Measurements from ENCODE around the gene NUCB2. TPM values are rescaled to one million over a fixed set of nuclear protein-coding genes. Genes with fewer than 3 reads are reported as not detected.

The NUCB2 gene
- total RNA-seq, 1 donor from 2014 or later = 52.8 TPM

DNA sequence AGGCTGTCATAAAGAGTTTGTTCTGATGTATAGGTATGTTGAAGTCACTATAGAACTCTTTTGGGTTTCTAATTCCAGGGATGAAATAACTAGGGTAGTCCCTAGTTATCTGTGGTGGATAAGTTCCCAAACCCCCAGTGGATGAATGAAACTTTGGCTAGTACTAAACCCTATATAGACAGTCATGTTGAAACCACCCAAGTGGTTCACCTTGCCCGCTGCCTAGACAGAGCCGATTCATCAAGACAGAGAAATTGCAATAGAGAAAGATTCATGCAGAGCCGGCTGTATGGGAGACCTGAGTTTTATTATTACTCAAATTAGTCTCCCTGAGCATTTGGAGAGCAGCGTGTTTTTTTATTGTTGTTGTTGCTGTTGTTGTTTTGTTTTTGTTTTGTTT is 23.8 kb upstream of the NUCB2 start:
- DNase-seq (ENCODE audit: low spot score, unreplicated experiment) = no peak
- peaks cover 4% of the 10 kb centered on the region for H3K4me1 Mint-ChIP-seq (ENCODE audit: low read depth)
- no peak overlapping the region for H3K27ac Mint-ChIP-seq
- H3K9me3 Mint-ChIP-seq (ENCODE audit: low read depth) = no peaks in the 10 kb centered on the region
- TF ChIP-seq CTCF (IDR thresholded peaks at IDR 0.05; ENCODE audit: unreplicated experiment) = no peak
- H3K4me3 Mint-ChIP-seq (ENCODE audit: low read depth) = no peak overlapping the region
- no peaks in the 10 kb centered on the region for H3K27me3 Mint-ChIP-seq
- H3K36me3 Mint-ChIP-seq (ENCODE audit: insufficient read depth) = no peaks in the 10 kb centered on the region

GRCh38 chr11:17256512-17256911 is 20.0 kb upstream of the NUCB2 start:
- DNase-seq (ENCODE audit: low spot score, unreplicated experiment) = no peak
- no peak for TF ChIP-seq CTCF (IDR thresholded peaks at IDR 0.05; ENCODE audit: unreplicated experiment)
- H3K27ac Mint-ChIP-seq = no peak overlapping the region
- H3K27me3 Mint-ChIP-seq = no peaks in the 10 kb centered on the region
- no peaks in the 10 kb centered on the region for H3K36me3 Mint-ChIP-seq (ENCODE audit: insufficient read depth)
- H3K4me3 Mint-ChIP-seq (ENCODE audit: low read depth) = no peak overlapping the region
- H3K4me1 Mint-ChIP-seq (ENCODE audit: low read depth) = peaks cover 8% of the 10 kb centered on the region
- H3K9me3 Mint-ChIP-seq (ENCODE audit: low read depth) = no peaks in the 10 kb centered on the region

GRCh38 chr11:17257196-17257595 is 19.3 kb upstream of the NUCB2 start:
- H3K4me1 Mint-ChIP-seq (ENCODE audit: low read depth) = peaks cover 8% of the 10 kb centered on the region
- H3K4me3 Mint-ChIP-seq (ENCODE audit: low read depth) = no peak overlapping the region
- no peak for TF ChIP-seq CTCF (IDR thresholded peaks at IDR 0.05; ENCODE audit: unreplicated experiment)
- no peak for DNase-seq (ENCODE audit: low spot score, unreplicated experiment)
- no peaks in the 10 kb centered on the region for H3K36me3 Mint-ChIP-seq (ENCODE audit: insufficient read depth)
- no peaks in the 10 kb centered on the region for H3K9me3 Mint-ChIP-seq (ENCODE audit: low read depth)
- H3K27me3 Mint-ChIP-seq = no peaks in the 10 kb centered on the region
- no peak overlapping the region for H3K27ac Mint-ChIP-seq

GRCh38 chr11:17258670-17259069 is 17.9 kb upstream of the NUCB2 start:
- Mint-ChIP-seq H3K4me3 (ENCODE audit: low read depth) (no peak overlapping the region), H3K27me3 (peaks cover under 1% of the 10 kb centered on the region), H3K4me1 (ENCODE audit: low read depth) (peaks cover 4% of the 10 kb centered on the region), H3K9me3 (ENCODE audit: low read depth) (no peaks in the 10 kb centered on the region), H3K36me3 (ENCODE audit: insufficient read depth) (no peaks in the 10 kb centered on the region), H3K27ac (no peak overlapping the region)
- TF ChIP-seq CTCF (IDR thresholded peaks at IDR 0.05; ENCODE audit: unreplicated experiment) = no peak
- DNase-seq (ENCODE audit: low spot score, unreplicated experiment) = no peak

DNA sequence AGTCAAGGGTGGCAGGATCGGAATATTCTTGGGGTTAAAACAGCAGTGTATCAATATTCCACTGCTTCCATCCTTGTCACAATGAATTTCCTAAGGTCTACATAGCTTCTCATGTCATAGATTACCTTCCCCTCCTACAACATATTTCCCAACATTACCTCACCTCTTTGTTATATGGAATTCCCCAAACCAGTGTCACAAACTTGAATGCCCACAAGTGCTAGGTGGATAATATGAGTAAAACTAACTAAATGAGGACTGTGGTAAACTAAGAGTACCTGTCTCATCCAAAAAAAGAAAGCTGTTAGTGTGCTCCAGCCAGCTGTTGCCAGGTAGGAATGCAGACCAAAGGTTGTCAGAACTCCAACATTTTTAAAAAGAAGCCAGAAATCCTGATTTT is 17.0 kb upstream of the NUCB2 start:
- H3K4me3 Mint-ChIP-seq (ENCODE audit: low read depth) = no peak overlapping the region
- H3K36me3 Mint-ChIP-seq (ENCODE audit: insufficient read depth) = no peaks in the 10 kb centered on the region
- H3K27me3 Mint-ChIP-seq = peaks cover 3% of the 10 kb centered on the region
- DNase-seq (ENCODE audit: low spot score, unreplicated experiment) = no peak
- H3K9me3 Mint-ChIP-seq (ENCODE audit: low read depth) = no peaks in the 10 kb centered on the region
- no peak for TF ChIP-seq CTCF (IDR thresholded peaks at IDR 0.05; ENCODE audit: unreplicated experiment)
- peaks cover 4% of the 10 kb centered on the region for H3K4me1 Mint-ChIP-seq (ENCODE audit: low read depth)
- no peak overlapping the region for H3K27ac Mint-ChIP-seq
